ENCODE data around the gene WASF3.

DNA sequence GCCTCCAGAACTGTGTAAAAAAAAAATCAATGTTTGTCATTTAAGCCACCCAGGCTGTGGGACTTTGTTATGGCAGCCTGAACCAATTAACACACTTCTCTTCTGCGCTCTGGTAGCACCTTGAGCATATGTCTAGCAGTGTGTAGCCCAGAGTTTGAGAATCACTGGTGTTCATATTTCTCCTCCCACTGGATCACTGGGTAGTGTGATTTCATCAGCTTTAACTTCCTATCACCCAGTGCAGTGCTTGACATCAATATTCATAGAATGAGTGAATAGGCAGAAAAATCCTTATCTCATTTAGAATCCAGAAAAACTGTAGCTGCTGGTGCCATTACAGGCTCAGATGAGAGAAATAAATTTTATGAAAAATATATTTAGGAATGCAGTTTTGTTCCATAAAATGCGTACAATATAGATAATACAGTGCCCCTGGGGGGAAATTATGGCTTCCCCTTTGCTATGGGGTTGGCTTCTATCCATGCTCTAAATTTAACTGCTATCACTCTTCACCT, 30.7 kb upstream of the WASF3 start:
- TF ChIP-seq CTCF (IDR thresholded peaks at IDR 0.05) (no peak), EP300 (IDR thresholded peaks at IDR 0.05) (no peak), POLR2A (IDR thresholded peaks at IDR 0.05) (no peak)
